ENCODE results near the gene AGTPBP1. TPM values are rescaled to one million over a fixed set of nuclear protein-coding genes. Genes with fewer than 3 reads are reported as not detected.
A peak's percentile ranks its signal among the peaks of the same experiment; 100 is the strongest.
"Not testable (repeated sequence)": the region's sequence is repeated elsewhere in the genome, so short reads cannot be mapped to it uniquely, and the experiment has no call there.

AGTPBP1 gene
- total RNA-seq, 3 donors from 2014 or later (not counting 1 experiment from before 2014, with no cell fraction given), result 140 to 150 (median 140) TPM

DNA sequence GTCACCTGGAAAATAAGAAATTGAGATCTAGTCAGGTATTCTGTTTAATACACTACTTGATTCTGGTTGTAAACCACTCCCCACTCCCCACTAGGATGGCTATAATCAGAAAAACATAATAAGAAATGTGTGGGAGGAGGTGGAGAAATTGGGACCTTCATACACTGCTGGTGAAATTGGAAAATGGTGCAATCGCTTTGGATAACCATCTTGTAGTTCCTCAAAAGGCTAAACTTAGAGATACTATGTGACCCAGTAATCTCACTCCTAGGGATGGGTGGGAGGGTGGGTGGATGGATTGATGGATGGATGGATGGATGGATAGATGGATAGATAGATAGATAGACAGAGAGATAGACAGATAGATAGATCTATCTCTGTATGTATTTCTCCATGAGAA lies 14.5 kb upstream of the AGTPBP1 start:
- H3K4me1 ChIP-seq (ENCODE audit: control insufficient read depth, insufficient read depth, low read length); H3K36me3 ChIP-seq (ENCODE audit: control insufficient read depth, insufficient read depth, low read length); H3K4me3 ChIP-seq (ENCODE audit: low read length); H3K27ac ChIP-seq (ENCODE audit: low read length); H3K27ac Mint-ChIP-seq; H3K9me3 ChIP-seq (ENCODE audit: control insufficient read depth, insufficient read depth, low read length); DNase-seq; H3K4me1 Mint-ChIP-seq; H3K36me3 Mint-ChIP-seq; H3K4me3 Mint-ChIP-seq; intact Hi-C loops (cut with micrococcal nuclease); H3K9me3 Mint-ChIP-seq; ATAC-seq; H3K27me3 ChIP-seq (ENCODE audit: control insufficient read depth, insufficient read depth, low read length); H3K27me3 Mint-ChIP-seq (ENCODE audit: low read depth in 2 of 2): not testable (repeated sequence)
- no CpG with 5 or more reads among the region's 1 CpG for WGBS (ENCODE audit: insufficient coverage)

DNA sequence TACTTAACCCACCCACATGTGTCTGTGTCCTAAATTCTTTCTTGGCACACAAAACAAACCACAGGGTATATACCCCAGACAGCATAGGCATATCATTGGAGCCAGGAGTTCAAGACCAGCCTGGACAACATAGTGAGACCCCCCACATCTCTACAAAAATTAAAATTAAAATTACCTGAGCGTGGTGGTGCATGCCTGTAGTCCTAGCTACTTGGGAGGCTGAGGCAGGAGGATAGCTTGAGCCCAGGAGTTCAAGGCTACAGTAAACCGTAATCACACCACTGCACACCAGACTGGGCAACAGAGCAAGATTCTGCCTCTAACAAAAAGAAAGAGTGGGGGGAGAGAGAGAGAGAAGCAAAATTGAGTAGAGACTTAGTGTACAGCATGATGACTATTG lies 4.6 kb upstream of the AGTPBP1 start:
- 100% methylated on average over 2 of the region's 2 CpGs for WGBS (ENCODE audit: insufficient coverage)

DNA sequence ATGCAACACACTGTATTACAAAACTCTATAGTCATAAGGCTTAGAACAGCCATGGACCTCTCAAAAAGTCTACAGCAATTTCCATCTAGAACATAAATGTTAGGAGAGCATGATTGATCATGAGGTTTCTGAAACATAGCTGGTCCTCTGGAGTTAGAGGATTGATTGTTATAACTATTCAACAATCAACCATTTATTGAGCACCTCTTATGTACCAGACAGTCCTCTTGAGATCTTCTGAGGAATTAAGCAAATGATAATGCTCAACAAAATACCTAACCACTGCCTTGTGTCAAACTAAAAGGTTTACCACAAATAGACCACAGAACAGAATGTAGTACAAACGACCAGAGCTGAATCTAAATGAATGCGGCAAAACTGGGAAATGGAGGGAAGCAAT lies 3.4 kb upstream of the AGTPBP1 start:
- H3K9me3 Mint-ChIP-seq, result no peaks in the 10 kb centered on the region
- H3K4me1 Mint-ChIP-seq, result peaks cover 47 to 66% of the 10 kb centered on the region in 2 donors
- DNase-seq (no peak), ATAC-seq (no peak)
- Histone ChIP-seq H3K4me1 (ENCODE audit: control insufficient read depth, insufficient read depth, low read length) (peaks cover 16% of the 10 kb centered on the region), H3K4me3 (ENCODE audit: low read length) (no peak overlapping the region), H3K27me3 (ENCODE audit: control insufficient read depth, insufficient read depth, low read length) (no peaks in the 10 kb centered on the region), H3K36me3 (ENCODE audit: control insufficient read depth, insufficient read depth, low read length) (no peaks in the 10 kb centered on the region), H3K9me3 (ENCODE audit: control insufficient read depth, insufficient read depth, low read length) (no peaks in the 10 kb centered on the region), H3K27ac (ENCODE audit: low read length) (no peak overlapping the region)
- no peaks in the 10 kb centered on the region for H3K27me3 Mint-ChIP-seq (ENCODE audit: low read depth in 2 of 2)
- TF ChIP-seq, protein P1, sequence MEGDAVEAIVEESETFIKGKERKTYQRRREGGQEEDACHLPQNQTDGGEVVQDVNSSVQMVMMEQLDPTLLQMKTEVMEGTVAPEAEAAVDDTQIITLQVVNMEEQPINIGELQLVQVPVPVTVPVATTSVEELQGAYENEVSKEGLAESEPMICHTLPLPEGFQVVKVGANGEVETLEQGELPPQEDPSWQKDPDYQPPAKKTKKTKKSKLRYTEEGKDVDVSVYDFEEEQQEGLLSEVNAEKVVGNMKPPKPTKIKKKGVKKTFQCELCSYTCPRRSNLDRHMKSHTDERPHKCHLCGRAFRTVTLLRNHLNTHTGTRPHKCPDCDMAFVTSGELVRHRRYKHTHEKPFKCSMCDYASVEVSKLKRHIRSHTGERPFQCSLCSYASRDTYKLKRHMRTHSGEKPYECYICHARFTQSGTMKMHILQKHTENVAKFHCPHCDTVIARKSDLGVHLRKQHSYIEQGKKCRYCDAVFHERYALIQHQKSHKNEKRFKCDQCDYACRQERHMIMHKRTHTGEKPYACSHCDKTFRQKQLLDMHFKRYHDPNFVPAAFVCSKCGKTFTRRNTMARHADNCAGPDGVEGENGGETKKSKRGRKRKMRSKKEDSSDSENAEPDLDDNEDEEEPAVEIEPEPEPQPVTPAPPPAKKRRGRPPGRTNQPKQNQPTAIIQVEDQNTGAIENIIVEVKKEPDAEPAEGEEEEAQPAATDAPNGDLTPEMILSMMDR (IDR thresholded peaks at IDR 0.05), result no peak
- H3K27ac Mint-ChIP-seq, result peak overlapping the region in 1 of 2 donors; percentile 94
- no peaks in the 10 kb centered on the region for H3K36me3 Mint-ChIP-seq
- WGBS (ENCODE audit: insufficient coverage), result 31% methylated on average over 2 of the region's 2 CpGs
- intact Hi-C loops (cut with micrococcal nuclease), result no loop called here
- no peak overlapping the region for H3K4me3 Mint-ChIP-seq

More for the DNA sequence above, 4.6 kb upstream of the AGTPBP1 start:
- Histone ChIP-seq H3K4me1 (ENCODE audit: control insufficient read depth, insufficient read depth, low read length) (peaks cover 16% of the 10 kb centered on the region), H3K27ac (ENCODE audit: low read length) (no peak overlapping the region), H3K4me3 (ENCODE audit: low read length) (no peak overlapping the region), H3K36me3 (ENCODE audit: control insufficient read depth, insufficient read depth, low read length) (no peaks in the 10 kb centered on the region), H3K27me3 (ENCODE audit: control insufficient read depth, insufficient read depth, low read length) (no peaks in the 10 kb centered on the region), H3K9me3 (ENCODE audit: control insufficient read depth, insufficient read depth, low read length) (no peaks in the 10 kb centered on the region)
- no peak for ATAC-seq
- Mint-ChIP-seq H3K27ac (peak overlapping the region in 1 of 2 donors; percentile 21), H3K27me3 (ENCODE audit: low read depth in 2 of 2) (no peaks in the 10 kb centered on the region), H3K9me3 (no peaks in the 10 kb centered on the region), H3K4me1 (peaks cover 38 to 64% of the 10 kb centered on the region in 2 donors), H3K36me3 (no peaks in the 10 kb centered on the region), H3K4me3 (no peak overlapping the region)
- no peak for DNase-seq
- intact Hi-C loops (cut with micrococcal nuclease), result no loop called here
- TF ChIP-seq, protein P1 (IDR thresholded peaks at IDR 0.05), result no peak

DNA sequence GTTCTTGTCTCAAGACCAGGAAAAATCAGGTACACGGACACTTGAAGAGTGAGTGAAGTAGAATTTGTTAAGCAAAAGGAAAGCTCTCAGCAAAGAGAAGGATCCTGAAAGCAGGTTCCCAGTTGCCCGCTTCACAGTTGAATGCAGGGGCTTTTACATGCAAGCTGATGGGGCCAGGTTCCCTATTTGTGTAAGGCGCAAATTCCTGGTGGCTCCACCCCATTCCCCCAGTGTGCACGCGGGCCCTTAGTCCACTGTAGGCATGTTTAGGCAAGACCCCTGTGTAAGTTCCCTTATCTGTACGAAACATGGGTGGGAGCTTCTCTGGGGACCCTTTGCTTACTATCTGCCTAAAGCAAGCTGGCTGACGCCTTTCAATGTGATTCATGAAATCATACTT lies 2.7 kb upstream of the AGTPBP1 start:
- ATAC-seq (no peak), DNase-seq (no peak)
- H3K36me3 Mint-ChIP-seq, result no peaks in the 10 kb centered on the region
- peak overlapping the region; percentile 84 for H3K4me3 Mint-ChIP-seq
- Histone ChIP-seq H3K27me3 (ENCODE audit: control insufficient read depth, insufficient read depth, low read length) (no peaks in the 10 kb centered on the region), H3K4me3 (ENCODE audit: low read length) (no peak overlapping the region), H3K9me3 (ENCODE audit: control insufficient read depth, insufficient read depth, low read length) (no peaks in the 10 kb centered on the region), H3K4me1 (ENCODE audit: control insufficient read depth, insufficient read depth, low read length) (peaks cover 20% of the 10 kb centered on the region), H3K27ac (ENCODE audit: low read length) (no peak overlapping the region), H3K36me3 (ENCODE audit: control insufficient read depth, insufficient read depth, low read length) (no peaks in the 10 kb centered on the region)
- intact Hi-C loops (cut with micrococcal nuclease), result no loop called here
- H3K4me1 Mint-ChIP-seq, result peaks cover 50 to 69% of the 10 kb centered on the region in 2 donors
- H3K27me3 Mint-ChIP-seq (ENCODE audit: low read depth in 2 of 2), result no peaks in the 10 kb centered on the region
- peak overlapping the region; percentile 91 to 94 for H3K27ac Mint-ChIP-seq
- TF ChIP-seq, protein P1 (IDR thresholded peaks at IDR 0.05), result no peak
- no peaks in the 10 kb centered on the region for H3K9me3 Mint-ChIP-seq
- WGBS (ENCODE audit: insufficient coverage), result 95% methylated on average over 7 of the region's 7 CpGs

Measured in natural killer cell (primary cell).